SKM-1 (cell line): ENCODE data around the gene FAM120B.
"Not testable (repeated sequence)": the region's sequence is repeated elsewhere in the genome, so short reads cannot be mapped to it uniquely, and the experiment has no call there.

Experiments
- DNase-seq: peaks from one replicate; lab custom pipeline; 2025; ENCODE audit not compliant: unreplicated experiment; lab: John Stamatoyannopoulos, UW

FAM120B gene

DNA sequence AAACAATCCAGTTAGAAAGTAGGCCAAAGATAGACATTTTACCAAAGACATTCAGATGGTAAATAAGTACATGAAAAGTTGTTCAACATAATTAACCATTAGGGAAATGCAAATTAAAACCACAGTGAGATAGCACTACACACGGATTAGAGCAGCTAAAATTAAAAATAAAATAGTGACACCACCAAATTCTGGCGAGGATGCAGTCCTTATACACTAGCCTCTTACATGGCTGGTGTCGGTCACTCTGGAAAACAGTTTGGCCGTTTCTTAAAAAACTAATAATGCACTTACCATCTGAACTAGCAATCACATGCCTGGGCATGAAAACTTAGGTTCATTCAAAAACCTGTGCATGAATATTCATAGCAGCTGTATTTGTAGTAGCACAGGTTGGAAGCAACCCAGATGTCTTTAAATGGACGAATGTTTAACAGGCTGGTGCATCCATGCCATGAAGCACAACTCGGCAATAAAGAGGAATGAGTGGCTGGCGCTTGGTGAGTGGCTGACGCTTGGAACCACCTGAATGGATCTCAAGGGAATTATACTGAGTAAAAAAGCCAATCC lies 77.0 kb downstream of the FAM120B start:
- no peak for DNase-seq

DNA sequence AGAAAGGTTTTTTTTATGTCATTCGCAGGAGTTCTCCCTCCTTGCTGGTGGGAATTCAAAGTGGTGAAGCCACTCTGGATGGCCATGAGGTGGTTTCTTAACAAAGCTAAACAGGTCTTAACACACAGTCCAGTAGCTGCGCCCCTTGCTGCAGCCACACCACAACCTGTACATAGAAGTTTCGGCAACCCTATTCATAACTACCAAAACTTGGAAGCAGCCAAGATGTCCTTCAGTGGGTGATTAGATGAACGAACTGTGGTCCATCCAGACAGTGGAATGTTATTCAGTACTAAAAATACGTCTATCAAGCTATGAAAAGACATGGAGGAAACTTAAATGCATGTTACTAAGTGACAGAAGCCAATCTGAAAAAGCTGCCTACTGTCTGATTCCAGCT lies 78.9 kb downstream of the FAM120B start:
- DNase-seq: no peak

DNA sequence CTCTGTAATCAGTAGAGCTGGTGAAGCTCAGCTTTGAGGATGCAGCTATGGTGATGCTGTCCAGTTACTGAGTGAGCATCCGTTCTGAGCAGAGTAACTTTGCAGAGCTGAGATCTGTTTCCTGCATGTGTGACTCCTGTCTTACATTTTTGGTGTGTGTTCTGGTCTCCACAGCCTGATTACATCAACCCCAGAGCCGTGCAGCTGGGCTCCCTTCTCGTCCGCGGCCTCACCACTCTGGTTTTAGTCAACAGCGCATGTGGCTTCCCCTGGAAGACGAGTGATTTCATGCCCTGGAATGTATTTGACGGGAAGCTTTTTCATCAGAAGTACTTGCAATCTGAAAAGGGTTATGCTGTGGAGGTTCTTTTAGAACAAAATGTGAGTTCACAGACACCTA lies 81.6 kb downstream of the FAM120B start:
- DNase-seq: no peak

GRCh38 chr6:170393033-170393432 lies 86.5 kb downstream of the FAM120B start:
- DNase-seq: no peak

GRCh38 chr6:170393807-170394399 lies 87.3 kb downstream of the FAM120B start:
- DNase-seq: no peak

GRCh38 chr6:170394980-170395379 lies 88.4 kb downstream of the FAM120B start:
- DNase-seq: no peak

DNA sequence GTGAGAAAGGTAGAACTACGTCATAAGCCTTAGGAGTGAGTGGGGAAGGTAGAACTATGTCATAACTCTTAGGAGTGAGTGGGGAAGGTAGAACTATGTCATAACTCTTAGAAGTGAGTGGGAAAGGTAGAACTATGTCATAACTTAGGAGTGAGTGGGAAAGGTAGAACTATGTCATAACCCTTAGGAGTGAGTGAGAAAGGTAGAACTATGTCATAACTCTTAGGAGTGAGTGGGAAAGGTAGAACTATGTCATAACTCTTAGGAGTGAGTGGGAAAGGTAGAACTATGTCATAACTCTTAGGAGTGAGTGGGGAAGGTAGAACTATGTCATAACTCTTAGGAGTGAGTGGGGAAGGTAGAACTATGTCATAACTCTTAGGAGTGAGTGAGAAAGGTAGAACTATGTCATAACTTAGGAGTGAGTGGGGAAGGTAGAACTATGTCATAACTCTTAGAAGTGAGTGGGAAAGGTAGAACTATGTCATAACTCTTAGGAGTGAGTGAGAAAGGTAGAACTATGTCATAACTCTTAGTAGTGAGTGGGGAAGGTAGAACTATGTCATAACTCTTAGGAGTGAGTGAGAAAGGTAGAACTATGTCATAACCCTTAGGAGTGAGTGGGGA lies 92.3 kb downstream of the FAM120B start:
- DNase-seq: not testable (repeated sequence)

DNA sequence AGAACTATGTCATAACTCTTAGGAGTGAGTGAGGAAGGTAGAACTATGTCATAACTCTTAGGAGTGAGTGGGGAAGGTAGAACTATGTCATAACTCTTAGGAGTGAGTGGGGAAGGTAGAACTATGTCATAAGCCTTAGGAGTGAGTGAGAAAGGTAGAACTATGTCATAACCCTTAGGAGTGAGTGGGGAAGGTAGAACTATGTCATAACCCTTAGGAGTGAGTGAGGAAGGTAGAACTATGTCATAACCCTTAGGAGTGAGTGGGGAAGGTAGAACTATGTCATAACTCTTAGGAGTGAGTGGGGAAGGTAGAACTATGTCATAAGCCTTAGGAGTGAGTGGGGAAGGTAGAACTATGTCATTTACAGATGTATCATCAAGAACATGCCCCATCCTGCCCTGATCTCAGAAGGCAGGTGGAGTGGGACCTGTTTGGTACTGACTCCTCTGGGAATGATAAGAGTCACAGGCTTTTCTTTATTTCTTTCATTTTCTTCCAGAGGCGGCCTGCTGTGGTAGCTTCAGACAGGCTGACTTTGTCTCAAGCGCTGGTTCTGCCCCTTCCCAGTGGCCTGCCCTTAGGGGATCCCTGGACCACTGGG lies 93.5 kb downstream of the FAM120B start:
- not testable (repeated sequence) for DNase-seq

GRCh38 chr6:170402318-170403040 lies 95.9 kb downstream of the FAM120B start:
- no peak for DNase-seq

DNA sequence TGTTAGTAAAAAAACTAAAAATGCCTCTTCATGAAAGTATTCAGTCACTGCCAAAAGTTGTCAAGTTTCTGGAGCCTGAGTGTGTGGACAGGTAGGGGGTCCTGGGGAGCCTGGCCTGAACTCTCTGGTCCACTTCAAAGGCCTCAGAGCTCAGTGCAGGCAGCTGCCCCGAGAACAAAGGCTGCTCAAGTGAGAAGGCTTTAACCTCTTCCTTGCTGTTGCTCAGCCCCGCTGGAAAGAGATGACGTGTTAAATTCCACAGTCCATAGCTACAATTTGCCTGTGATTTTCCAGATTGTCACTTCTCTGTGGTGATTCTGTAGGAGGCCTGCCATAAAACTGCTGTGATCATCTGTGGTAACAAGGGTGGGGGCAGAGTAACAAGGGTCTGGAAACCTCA lies 96.9 kb downstream of the FAM120B start:
- no peak for DNase-seq

GRCh38 chr6:170404036-170404435 lies 97.5 kb downstream of the FAM120B start:
- DNase-seq: no peak

DNA sequence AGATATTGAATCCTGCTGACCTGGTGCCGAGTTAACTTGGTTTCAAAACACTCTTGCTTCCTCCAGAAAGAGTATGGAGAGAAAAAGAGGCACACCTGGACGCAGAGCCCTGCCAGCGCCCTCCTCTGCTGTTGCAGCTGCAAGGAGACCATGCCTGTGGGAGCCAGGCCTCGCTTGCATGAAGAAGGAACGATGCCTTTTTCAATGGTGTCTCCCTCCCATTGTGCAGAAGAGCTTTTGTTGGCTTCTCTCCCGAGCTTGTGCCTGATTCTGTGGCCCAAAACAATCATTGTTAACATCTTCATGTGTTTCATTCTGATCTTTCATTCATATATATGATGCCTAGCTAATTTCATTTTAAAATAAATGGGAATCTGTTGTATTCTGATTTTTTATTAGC lies 98.1 kb downstream of the FAM120B start:
- no peak for DNase-seq

GRCh38 chr6:170405311-170405975 lies 98.9 kb downstream of the FAM120B start:
- no peak for DNase-seq

- no peak for DNase-seq
These were observed 100.6 kb downstream of the FAM120B start for GRCh38 chr6:170407200-170407599.

GRCh38 chr6:170407932-170408331 lies 101.4 kb downstream of the FAM120B start:
- no peak for DNase-seq

GRCh38 chr6:170409746-170410145 lies 103.2 kb downstream of the FAM120B start:
- DNase-seq: not testable (repeated sequence)

DNA sequence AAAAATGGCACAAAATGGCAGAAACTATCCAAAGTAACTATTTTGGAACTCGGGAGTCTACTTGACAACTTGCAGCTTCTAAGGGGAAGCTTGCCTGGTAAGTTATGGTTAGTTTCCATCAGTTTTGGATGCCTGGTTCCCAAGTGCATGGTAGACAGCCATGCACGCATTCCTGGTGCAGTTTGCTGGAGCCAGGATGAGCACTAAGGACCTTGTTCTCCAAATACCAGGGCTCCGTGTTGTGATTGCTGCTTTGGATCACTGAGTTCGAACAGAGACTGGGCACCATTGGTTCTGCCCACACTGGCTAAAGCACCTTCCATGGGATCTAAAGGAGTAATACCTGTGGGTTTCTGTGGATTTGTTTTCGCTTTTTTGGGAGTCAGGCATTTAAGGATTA lies 103.7 kb downstream of the FAM120B start:
- no peak for DNase-seq

DNA sequence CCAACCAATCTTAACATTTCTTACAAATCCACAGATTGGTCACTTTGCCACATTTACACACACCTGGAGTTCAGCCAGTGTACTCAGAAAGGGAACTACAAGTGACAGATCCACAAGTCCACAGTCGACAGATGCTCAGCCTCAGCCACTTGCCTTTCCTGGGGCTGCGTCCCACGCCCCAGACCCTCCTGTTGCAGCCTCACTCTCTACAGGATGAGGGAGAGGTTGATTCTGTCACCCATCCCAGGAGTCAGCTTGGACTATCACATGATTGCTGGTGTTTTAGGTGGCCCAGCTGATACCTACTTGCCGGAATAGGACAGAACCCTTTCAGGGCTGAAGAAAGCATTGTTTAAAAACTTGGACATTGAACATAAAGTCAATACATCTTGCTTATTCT lies 108.8 kb downstream of the FAM120B start:
- DNase-seq: no peak

GRCh38 chr6:170416303-170416702 lies 109.7 kb downstream of the FAM120B start:
- no peak for DNase-seq

- no peak for DNase-seq
These were observed 110.5 kb downstream of the FAM120B start for GRCh38 chr6:170416959-170417606.

- DNase-seq: no peak
These were observed 111.3 kb downstream of the FAM120B start for GRCh38 chr6:170417881-170418280.
